ENCODE measurements around the gene CYP2C18.
"Not testable (repeated sequence)": the region's sequence is repeated elsewhere in the genome, so short reads cannot be mapped to it uniquely, and the experiment has no call there.

The CYP2C18 gene

GRCh38 chr10:94683214-94684054 lies at the start of gene CYP2C18:
TSS of gene CYP2C18 (plus strand) at chr10:94683729. CDS start at chr10:94683820, 91 bp downstream.
- no peak for DNase-seq

DNA sequence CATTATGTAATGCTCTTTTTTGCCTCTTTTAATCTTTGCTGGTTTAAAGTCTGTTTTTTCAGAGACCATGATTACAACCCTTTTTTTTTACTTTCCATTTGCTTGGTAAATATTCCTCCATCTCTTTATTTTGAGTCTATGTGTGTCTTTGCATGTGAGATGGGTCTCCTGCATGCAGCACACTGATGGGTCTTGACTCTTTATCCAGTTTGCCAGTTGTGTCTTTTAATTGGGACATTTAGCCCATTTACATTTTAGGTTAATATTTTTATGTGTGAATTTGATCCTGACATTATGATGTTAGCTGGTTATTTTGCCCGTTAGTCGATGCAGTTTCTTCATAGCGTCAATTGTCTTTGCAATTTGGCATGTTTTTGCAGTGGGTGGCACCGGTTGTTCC lies 45.4 kb upstream of the CYP2C18 start:
- DNase-seq = not testable (repeated sequence)

DNA sequence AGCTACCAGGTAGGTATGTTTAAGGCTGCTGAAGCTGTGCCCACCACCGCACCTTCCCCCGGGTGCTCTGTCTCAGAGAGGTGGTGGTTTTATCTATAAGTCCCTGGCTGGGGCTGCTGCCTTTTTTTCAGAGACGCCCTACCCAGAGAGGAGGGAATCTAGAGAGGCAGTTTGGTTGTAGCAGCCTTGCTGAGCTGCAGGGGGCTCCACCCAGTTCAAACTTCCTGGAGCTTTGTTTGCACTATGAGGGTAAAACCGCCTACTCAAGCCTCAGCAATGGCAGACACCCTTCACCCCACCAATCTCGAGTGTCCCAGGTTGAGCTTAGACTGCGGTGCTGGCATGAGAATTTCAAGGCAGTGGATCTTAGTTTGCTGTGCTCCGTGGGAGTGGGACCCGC lies 43.6 kb upstream of the CYP2C18 start:
- DNase-seq = no peak

DNA sequence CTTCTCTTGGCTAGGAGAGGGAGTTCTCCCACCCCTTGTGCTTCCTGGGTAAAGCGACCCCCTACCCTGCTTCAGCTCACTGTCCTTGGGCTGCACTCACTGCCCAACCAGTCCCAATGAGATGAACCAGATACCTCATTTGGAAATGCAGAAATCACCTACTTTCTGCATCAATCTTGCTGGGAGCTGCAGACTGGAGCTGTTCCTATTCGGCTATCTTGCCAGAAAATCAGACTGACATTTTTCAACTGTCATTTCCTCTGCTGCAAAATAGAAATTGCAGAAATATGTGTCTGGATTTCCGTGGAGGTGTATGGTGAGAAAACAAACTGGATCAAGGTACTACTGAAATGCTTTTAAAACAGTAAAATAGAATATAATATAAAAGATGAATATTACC lies 43.0 kb upstream of the CYP2C18 start:
- no peak for DNase-seq

DNA sequence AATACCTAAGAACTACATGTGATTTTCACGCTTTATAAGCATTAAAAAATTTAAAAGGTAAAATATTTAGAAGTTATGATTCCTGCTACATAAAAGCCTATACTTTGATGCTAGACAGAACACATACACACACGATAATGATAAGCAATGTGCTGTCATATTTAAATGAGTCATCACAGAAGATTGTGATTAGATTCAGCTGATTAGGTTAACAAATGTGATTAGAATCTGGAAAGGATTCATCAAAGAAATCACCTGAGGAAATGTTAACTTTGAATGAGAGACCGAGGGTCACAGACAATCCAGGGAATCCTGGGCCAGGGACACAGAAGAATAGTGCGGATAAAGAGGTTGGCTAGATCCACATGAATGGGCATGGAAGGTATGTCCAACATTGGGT lies 42.0 kb upstream of the CYP2C18 start:
- no peak for DNase-seq

DNA sequence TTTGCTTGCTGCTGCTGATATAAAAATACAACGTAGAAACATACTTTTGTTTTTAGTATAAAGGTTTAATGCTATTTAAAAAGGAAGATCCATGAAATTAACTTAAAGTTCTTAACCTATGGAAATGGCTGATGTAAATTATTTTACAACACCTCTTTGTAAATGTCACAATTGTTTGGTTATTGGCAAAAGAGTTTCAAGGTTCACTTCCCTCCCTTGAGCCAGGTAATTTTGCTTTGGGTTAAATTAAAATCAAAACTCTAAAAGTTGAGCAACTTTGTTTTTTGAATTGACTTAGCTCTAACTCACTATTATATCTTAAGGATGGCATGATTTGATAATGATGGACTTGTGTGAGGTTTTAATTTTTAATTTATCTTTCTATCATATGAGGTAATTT lies 39.2 kb upstream of the CYP2C18 start:
- no peak for DNase-seq

- no peak for DNase-seq
These were observed 38.2 kb upstream of the CYP2C18 start for GRCh38 chr10:94645285-94645684.

- DNase-seq = not testable (repeated sequence)
These were observed 28.3 kb upstream of the CYP2C18 start for GRCh38 chr10:94655201-94655600.

DNA sequence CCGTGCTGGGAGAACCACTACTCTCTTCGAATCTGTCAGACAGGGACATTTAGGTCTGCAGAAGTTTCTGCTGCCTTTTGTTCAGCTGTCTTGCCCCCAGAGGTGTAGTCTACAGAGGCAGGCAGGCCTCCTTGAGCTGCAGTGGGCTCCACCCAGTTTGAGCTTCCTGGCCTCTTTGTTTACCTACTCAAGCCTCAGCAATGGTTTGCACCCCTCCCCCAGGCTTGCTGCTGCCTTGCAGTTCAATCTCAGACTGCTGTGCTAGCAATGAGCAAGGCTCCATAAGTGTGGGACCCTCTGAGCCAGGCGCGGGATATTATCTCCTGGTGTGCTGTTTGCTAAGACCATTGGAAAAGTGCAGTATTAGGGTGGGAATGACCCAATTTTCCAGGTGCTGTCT lies 20.5 kb upstream of the CYP2C18 start:
- not testable (repeated sequence) for DNase-seq

DNA sequence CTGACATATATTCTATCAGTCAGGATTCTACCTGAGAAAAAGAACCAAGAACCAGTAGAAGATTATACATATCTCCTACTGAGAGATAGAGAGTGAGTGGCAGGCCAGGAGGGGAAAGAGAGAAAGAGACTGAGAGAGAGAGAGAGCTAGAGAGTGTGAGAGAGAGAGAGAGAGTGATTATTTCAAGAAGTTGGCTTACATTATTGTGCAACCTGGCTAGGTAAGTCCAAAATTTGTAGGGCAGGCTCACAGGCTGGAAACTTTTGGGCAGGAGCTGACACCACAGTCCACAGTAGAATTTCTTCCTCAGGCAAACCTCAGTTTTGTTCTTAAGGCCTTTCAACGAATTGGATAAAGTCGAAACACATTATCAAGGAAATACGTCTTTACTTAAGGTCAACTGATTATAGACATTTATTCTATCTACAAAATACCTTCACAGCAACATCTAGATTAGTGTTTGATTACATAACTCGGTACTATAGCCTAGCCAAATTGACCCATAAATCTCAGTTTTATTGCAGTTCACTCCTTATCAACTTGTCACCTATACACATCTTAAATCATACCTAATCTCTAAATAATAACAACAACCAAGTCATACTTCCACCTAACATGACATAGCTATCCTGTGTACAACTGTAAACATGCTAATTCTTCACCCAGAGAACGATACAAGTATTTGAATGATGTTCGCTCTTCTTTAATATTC lies 17.0 kb upstream of the CYP2C18 start:
- no peak for DNase-seq

- no peak for DNase-seq
These were observed 9.8 kb upstream of the CYP2C18 start for GRCh38 chr10:94673614-94674321.

- DNase-seq = no peak
These were observed 7.0 kb upstream of the CYP2C18 start for GRCh38 chr10:94676496-94676895.

DNA sequence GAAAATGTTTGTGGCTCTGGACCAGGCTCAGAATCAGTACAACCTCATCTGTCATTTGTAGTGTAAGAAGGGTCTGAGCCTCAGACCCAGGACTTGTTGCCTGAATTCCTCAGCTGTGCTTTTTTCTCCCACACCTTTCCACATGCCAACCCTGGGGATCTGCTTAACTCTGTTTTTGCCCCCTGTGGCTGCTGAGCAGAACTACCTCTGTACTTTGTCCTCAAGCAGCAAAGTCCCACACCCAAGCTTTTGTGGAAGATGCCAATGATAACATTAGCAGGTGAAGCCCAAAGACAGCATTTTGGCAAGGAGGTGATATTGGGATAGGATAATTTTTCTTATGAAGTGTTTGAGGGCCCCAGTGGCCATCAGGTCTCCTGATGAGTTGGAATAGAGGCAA lies 5.8 kb upstream of the CYP2C18 start:
- DNase-seq = no peak

GRCh38 chr10:94678475-94678874 lies 5.1 kb upstream of the CYP2C18 start:
- DNase-seq = no peak

DNA sequence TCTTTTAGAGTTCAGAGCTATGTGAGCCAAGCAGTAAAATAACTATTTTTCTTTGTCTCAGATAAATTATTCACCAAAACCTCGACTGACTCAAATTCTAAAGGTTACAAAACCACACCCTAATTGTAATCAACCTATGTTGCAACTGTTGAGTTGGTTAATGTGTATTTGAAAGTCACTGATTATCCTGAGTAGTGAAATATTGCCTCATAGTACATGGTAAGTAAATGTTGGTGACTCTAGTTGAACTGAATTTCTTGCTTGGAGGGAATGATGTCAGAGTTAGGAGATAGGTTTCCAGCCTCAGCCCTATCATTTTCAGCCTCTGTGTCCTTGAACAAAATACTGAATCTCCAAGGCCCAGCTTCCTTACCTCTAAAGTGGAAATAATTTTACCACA lies 3.0 kb upstream of the CYP2C18 start:
- no peak for DNase-seq

- DNase-seq = not testable (repeated sequence)
These were observed 893 bp upstream of the CYP2C18 start for GRCh38 chr10:94682636-94683035.

- no peak for DNase-seq
These were observed 4.2 kb downstream of the CYP2C18 start for GRCh38 chr10:94687625-94688248.

- no peak for DNase-seq
These were observed 22.6 kb downstream of the CYP2C18 start for GRCh38 chr10:94706089-94706488.

- DNase-seq = no peak
These were observed 27.0 kb downstream of the CYP2C18 start for GRCh38 chr10:94710578-94710977.

DNA sequence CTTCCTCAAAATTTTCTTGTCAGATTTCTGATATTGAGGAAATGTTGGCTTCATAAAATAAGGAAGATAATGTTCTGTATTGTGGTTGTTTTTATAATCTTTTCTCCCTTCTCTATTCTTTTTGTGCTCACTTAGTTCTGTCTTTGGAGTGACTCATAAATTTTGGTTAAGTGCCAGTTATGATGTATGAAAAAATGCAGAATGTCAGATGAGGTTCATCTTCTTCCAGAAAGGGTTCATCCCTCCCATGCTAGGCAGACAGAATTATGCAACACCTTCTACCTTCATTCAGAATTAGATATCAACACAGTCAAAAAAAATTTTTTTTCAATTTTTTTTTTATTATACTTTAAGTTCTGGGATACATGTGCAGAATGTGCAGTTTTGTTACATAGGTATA lies 42.3 kb downstream of the CYP2C18 start:
- no peak for DNase-seq

DNA sequence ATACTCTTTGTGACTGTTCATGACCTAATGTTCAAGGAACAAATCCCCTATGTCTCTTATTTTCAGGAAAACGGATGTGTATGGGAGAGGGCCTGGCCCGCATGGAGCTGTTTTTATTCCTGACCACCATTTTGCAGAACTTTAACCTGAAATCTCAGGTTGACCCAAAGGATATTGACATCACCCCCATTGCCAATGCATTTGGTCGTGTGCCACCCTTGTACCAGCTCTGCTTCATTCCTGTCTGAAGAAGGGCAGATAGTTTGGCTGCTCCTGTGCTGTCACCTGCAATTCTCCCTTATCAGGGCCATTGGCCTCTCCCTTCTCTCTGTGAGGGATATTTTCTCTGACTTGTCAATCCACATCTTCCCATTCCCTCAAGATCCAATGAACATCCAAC lies 51.7 kb downstream of the CYP2C18 start:
- DNase-seq = no peak

GRCh38 chr10:94738588-94738987 lies 55.1 kb downstream of the CYP2C18 start:
- no peak for DNase-seq

DNA sequence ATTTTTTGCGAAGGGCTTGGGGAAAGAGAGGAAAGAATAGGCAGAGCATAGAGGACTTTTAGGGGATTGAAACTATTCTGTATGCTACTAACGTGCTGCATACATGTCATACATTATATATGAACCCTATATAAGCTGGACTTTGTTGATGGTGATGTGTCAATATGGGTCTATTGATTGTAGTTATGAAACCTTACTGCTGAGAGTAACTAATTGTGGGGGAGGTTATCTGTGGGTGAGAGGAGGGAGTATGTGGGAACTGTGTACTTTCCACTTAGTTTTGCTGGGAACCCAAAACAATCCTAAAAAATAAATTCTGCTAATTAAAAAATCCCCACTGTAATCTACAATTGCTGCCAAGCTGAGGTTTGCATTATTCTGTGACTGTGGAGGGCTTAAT lies 63.6 kb downstream of the CYP2C18 start:
- no peak for DNase-seq
